Prostate gland (tissue), 2 donors: ENCODE data around the gene HDAC6. TPM values are rescaled to one million over a fixed set of nuclear protein-coding genes. Genes with fewer than 3 reads are reported as not detected.
"Not testable (repeated sequence)": the region's sequence is repeated elsewhere in the genome, so short reads cannot be mapped to it uniquely, and the experiment has no call there.

ENCODE experiments used
- DNase-seq: peaks from one replicate; pipeline ENCODE4 v3.0.0-alpha.2; 2019; ENCODE audit warnings: low spot score
- H3K27ac ChIP-seq, 2 donors: fragments of 200-600 bp; sonication (generic); 2 replicates each; pipeline ENCODE4 v1.5.1; 2017 to 2019
- H3K27me3 ChIP-seq: fragments of 200-600 bp; sonication (generic); replicated peaks from 2 replicates; pipeline ENCODE4 v1.5.1; 2019; ENCODE audit not compliant: insufficient read depth
- H3K36me3 ChIP-seq, 2 donors: fragments of 200-600 bp; sonication (generic); 1 replicate in 1 of 2; 2 replicates in 1 of 2; pipeline versions ENCODE4 v1.5.1 to v1.8.1; 2017 to 2019
- H3K4me1 ChIP-seq: fragments of 200-600 bp; sonication (generic); replicated peaks from 2 replicates; pipeline ENCODE4 v1.5.1; 2019
- H3K4me3 ChIP-seq, 2 donors: fragments of 200-600 bp; sonication (generic); 2 replicates each; pipeline ENCODE4 v1.5.1; 2017 to 2019
- H3K9me3 ChIP-seq: fragments of 200-600 bp; sonication (generic); 2 replicates; pipeline ENCODE4 v1.5.1; 2017
- CTCF ChIP-seq, 4 experiments: fragments of 200-600 bp in 2 of 4; fragments of 450-650 bp in 2 of 4; sonication (generic) in 2 of 4; IDR thresholded peaks; 1 replicate in 3 of 4; 2 replicates in 1 of 4; pipeline ENCODE4 v1.5.1; 2016 to 2019; ENCODE audit warnings: antibody characterized with exemption in 4 of 4, mild to moderate bottlenecking in 2 of 4, moderate library complexity in 2 of 4
- POLR2A ChIP-seq: fragments of 450-650 bp; IDR thresholded peaks from one replicate; pipeline ENCODE4 v1.6.1; 2016; ENCODE audit warnings: antibody characterized with exemption, mild to moderate bottlenecking
- POLR2AphosphoS5 ChIP-seq: sonication (generic); formaldehyde crosslinking; IDR thresholded peaks from one replicate; pipeline ENCODE4 v1.6.1; 2017; ENCODE audit warnings: antibody characterized with exemption
- WGBS: methylation state at CpG from one replicate; pipeline ENCODE4 v1.1.5; 2018; 5-methylcytosine and 5-hydroxymethylcytosine counted together
- intact Hi-C: fragments of 100-400 bp; cut with DNase I; formaldehyde crosslinking; loops from one replicate; pipeline ENCODE4 v1.14.2; 2022
- total RNA-seq, 2 donors: library from RNA; depleted of rRNA; stranded (reverse); fragments of >200 nt; gene quantifications; one replicate each; pipeline ENCODE4 v1.1.0, GENCODE V29; 2016

The HDAC6 gene
- total RNA-seq, 2 donors from 2014 or later: 102 to 113 TPM

GRCh38 chrX:48848847-48849246 lies 47.0 kb downstream of the HDAC6 start:
- intact Hi-C loops: no loop called here
- DNase-seq: no peak

GRCh38 chrX:48852857-48853256 lies 51.0 kb downstream of the HDAC6 start:
- no peaks in the 10 kb centered on the region for H3K27me3 ChIP-seq
- no peaks in the 10 kb centered on the region for H3K36me3 ChIP-seq
- H3K4me1 ChIP-seq: no peaks in the 10 kb centered on the region
- H3K27ac ChIP-seq: no peak overlapping the region
- DNase-seq: no peak
- TF ChIP-seq CTCF (IDR thresholded peaks at IDR 0.05): no peak
- TF ChIP-seq POLR2AphosphoS5: no peak
- no peak for TF ChIP-seq POLR2A
- H3K4me3 ChIP-seq: no peak overlapping the region
- 81% methylated on average over 7 of the region's 7 CpGs for WGBS
- intact Hi-C loops: no loop called here
- no peaks in the 10 kb centered on the region for H3K9me3 ChIP-seq

More at GRCh38 chrX:48848847-48849246, 47.0 kb downstream of the HDAC6 start:
- Histone ChIP-seq H3K27me3 (no peaks in the 10 kb centered on the region), H3K27ac (no peak overlapping the region), H3K36me3 (no peaks in the 10 kb centered on the region), H3K9me3 (no peaks in the 10 kb centered on the region), H3K4me1 (no peaks in the 10 kb centered on the region), H3K4me3 (no peak overlapping the region)
- no peak for TF ChIP-seq POLR2AphosphoS5
- TF ChIP-seq POLR2A: no peak
- no peak for TF ChIP-seq CTCF (IDR thresholded peaks at IDR 0.05)
- WGBS: 17% methylated on average over 1 of the region's 1 CpG

GRCh38 chrX:48853494-48853893 lies 51.6 kb downstream of the HDAC6 start:
- H3K36me3 ChIP-seq, H3K9me3 ChIP-seq, DNase-seq, H3K4me3 ChIP-seq, H3K4me1 ChIP-seq, H3K27ac ChIP-seq, intact Hi-C loops, H3K27me3 ChIP-seq: not testable (repeated sequence)

GRCh38 chrX:48854121-48854804 lies 52.4 kb downstream of the HDAC6 start:
- 77% methylated on average over 7 of the region's 12 CpGs for WGBS
- H3K4me3 ChIP-seq, H3K27me3 ChIP-seq, H3K9me3 ChIP-seq, H3K4me1 ChIP-seq, H3K27ac ChIP-seq, H3K36me3 ChIP-seq, DNase-seq, intact Hi-C loops: not testable (repeated sequence)

GRCh38 chrX:48854898-48855297 lies 53.0 kb downstream of the HDAC6 start:
- intact Hi-C loops: no loop called here
- DNase-seq: no peak
- Histone ChIP-seq H3K27ac (no peak overlapping the region), H3K36me3 (no peaks in the 10 kb centered on the region), H3K27me3 (no peaks in the 10 kb centered on the region), H3K9me3 (no peaks in the 10 kb centered on the region), H3K4me1 (no peaks in the 10 kb centered on the region), H3K4me3 (no peak overlapping the region)
- no peak for TF ChIP-seq POLR2A
- TF ChIP-seq CTCF (IDR thresholded peaks at IDR 0.05): no peak
- TF ChIP-seq POLR2AphosphoS5: no peak
- WGBS: 27% methylated on average over 5 of the region's 5 CpGs

- H3K4me3 ChIP-seq: no peak overlapping the region
- H3K36me3 ChIP-seq: no peaks in the 10 kb centered on the region
- no peaks in the 10 kb centered on the region for H3K9me3 ChIP-seq
- H3K27me3 ChIP-seq: no peaks in the 10 kb centered on the region
- no peaks in the 10 kb centered on the region for H3K4me1 ChIP-seq
- intact Hi-C loops: no loop called here
- 35% methylated on average over 4 of the region's 4 CpGs for WGBS
- H3K27ac ChIP-seq: no peak overlapping the region
- DNase-seq: no peak
- TF ChIP-seq POLR2A (no peak), CTCF (IDR thresholded peaks at IDR 0.05) (no peak), POLR2AphosphoS5 (no peak)
Measured at GRCh38 chrX:48864210-48864609, 62.3 kb downstream of the HDAC6 start.

- intact Hi-C loops, H3K36me3 ChIP-seq, H3K27me3 ChIP-seq, H3K27ac ChIP-seq, H3K4me3 ChIP-seq, DNase-seq, H3K9me3 ChIP-seq, H3K4me1 ChIP-seq: not testable (repeated sequence)
- 23% methylated on average over 1 of the region's 2 CpGs for WGBS
Measured at GRCh38 chrX:48872017-48872416, 70.2 kb downstream of the HDAC6 start.
